GM23248 (cell line): ENCODE data around the gene UPF2. TPM values are rescaled to one million over a fixed set of nuclear protein-coding genes. Genes with fewer than 3 reads are reported as not detected.
A peak's percentile ranks its signal among the peaks of the same experiment; 100 is the strongest.

Experiments
- DNase-seq: peaks from one replicate; pipeline ENCODE4 v3.0.0-alpha.2; 2015
- H2AFZ ChIP-seq: fragments of 200-600 bp; sonication (generic); 2 replicates; pipeline ENCODE4 v1.6.1; 2016; ENCODE audit warnings: antibody characterized with exemption
- H3F3A ChIP-seq: fragments of 200-600 bp; sonication (generic); 2 replicates; pipeline ENCODE4 v1.6.1; 2016; ENCODE audit warnings: mild to moderate bottlenecking, antibody characterized with exemption, mixed run types; ENCODE audit not compliant: insufficient read depth
- H3K27ac ChIP-seq: fragments of 200-600 bp; sonication (generic); 2 replicates; pipeline ENCODE4 v1.5.1; 2016; ENCODE audit warnings: mild to moderate bottlenecking
- H3K27me3 ChIP-seq: fragments of 200-600 bp; sonication (generic); replicated peaks from 2 replicates; pipeline ENCODE4 v1.6.1; 2016; ENCODE audit warnings: mild to moderate bottlenecking; ENCODE audit not compliant: insufficient read depth
- H3K36me3 ChIP-seq: fragments of 200-600 bp; sonication (generic); 2 replicates; pipeline ENCODE4 v1.6.1; 2016; ENCODE audit warnings: low read depth, mild to moderate bottlenecking
- H3K4me1 ChIP-seq: fragments of 200-600 bp; sonication (generic); 2 replicates; pipeline ENCODE4 v1.6.1; 2016; ENCODE audit warnings: mild to moderate bottlenecking; ENCODE audit not compliant: insufficient read depth
- H3K4me2 ChIP-seq: fragments of 200-600 bp; sonication (generic); one replicate; pipeline ENCODE4 v1.6.1; 2016; ENCODE audit warnings: mild to moderate bottlenecking; ENCODE audit not compliant: unreplicated experiment
- H3K4me3 ChIP-seq: fragments of 200-600 bp; sonication (generic); 2 replicates; pipeline ENCODE4 v1.5.1; 2016; ENCODE audit warnings: mild to moderate bottlenecking
- H3K79me2 ChIP-seq: fragments of 200-600 bp; sonication (generic); 2 replicates; pipeline ENCODE4 v1.6.1; 2016; ENCODE audit warnings: mild to moderate bottlenecking; ENCODE audit not compliant: insufficient read depth
- H3K9ac ChIP-seq: fragments of 200-600 bp; sonication (generic); 2 replicates; pipeline ENCODE4 v1.6.1; 2016; ENCODE audit warnings: mild to moderate bottlenecking
- H3K9me2 ChIP-seq: fragments of 200-600 bp; sonication (generic); 2 replicates; pipeline ENCODE4 v1.6.1; 2016; ENCODE audit warnings: mixed run types, mild to moderate bottlenecking, moderate library complexity; ENCODE audit not compliant: insufficient read depth
- H3K9me3 ChIP-seq: fragments of 200-600 bp; sonication (generic); one replicate; pipeline ENCODE4 v1.6.1; 2017; ENCODE audit warnings: low read depth
- H4K20me1 ChIP-seq: fragments of 200-600 bp; sonication (generic); 2 replicates; pipeline ENCODE4 v1.6.0; 2016; ENCODE audit not compliant: insufficient read depth
- EZH2 ChIP-seq: fragments of 200-600 bp; sonication (generic); IDR thresholded peaks from 2 replicates; pipeline ENCODE4 v1.6.1; 2018; ENCODE audit warnings: antibody characterized with exemption, mild to moderate bottlenecking; ENCODE audit not compliant: insufficient read depth, poor library complexity, severe bottlenecking
- EZH2phosphoT487 ChIP-seq: fragments of 200-600 bp; sonication (generic); IDR thresholded peaks from 2 replicates; pipeline ENCODE4 v1.6.1; 2018; ENCODE audit warnings: antibody characterized with exemption, moderate library complexity, mild to moderate bottlenecking, low read depth; ENCODE audit not compliant: insufficient read depth
- WGBS, 2 experiments: methylation state at CpG; one replicate each; pipeline ENCODE4 v1.1.6; 2015 to 2017; ENCODE audit warnings: low lambda C conversion rate in 2 of 2, low coverage in 1 of 2; ENCODE audit errors: missing lambda C conversion rate in 2 of 2; 5-methylcytosine and 5-hydroxymethylcytosine counted together
- in situ Hi-C: fragments of 300-500 bp; cut with MboI; formaldehyde crosslinking; loops from 2 replicates; pipeline ENCODE4 v1.15.0; 2020
- polyA plus RNA-seq: library from polyadenylated mRNA; unstranded; fragments of >200 nt; fragmentation: Nextera tagmentation; extraction: Ambion mirVana; gene quantifications from 2 replicates; pipeline ENCODE4 v1.2.1, GENCODE V29; 2016
- total RNA-seq: library from RNA; depleted of rRNA; stranded (reverse); fragments of >200 nt; shearing (Covaris generic); gene quantifications from 2 replicates; pipeline ENCODE4 v1.2.3, GENCODE V29; 2014; rRNA removed

The UPF2 gene, protein sequence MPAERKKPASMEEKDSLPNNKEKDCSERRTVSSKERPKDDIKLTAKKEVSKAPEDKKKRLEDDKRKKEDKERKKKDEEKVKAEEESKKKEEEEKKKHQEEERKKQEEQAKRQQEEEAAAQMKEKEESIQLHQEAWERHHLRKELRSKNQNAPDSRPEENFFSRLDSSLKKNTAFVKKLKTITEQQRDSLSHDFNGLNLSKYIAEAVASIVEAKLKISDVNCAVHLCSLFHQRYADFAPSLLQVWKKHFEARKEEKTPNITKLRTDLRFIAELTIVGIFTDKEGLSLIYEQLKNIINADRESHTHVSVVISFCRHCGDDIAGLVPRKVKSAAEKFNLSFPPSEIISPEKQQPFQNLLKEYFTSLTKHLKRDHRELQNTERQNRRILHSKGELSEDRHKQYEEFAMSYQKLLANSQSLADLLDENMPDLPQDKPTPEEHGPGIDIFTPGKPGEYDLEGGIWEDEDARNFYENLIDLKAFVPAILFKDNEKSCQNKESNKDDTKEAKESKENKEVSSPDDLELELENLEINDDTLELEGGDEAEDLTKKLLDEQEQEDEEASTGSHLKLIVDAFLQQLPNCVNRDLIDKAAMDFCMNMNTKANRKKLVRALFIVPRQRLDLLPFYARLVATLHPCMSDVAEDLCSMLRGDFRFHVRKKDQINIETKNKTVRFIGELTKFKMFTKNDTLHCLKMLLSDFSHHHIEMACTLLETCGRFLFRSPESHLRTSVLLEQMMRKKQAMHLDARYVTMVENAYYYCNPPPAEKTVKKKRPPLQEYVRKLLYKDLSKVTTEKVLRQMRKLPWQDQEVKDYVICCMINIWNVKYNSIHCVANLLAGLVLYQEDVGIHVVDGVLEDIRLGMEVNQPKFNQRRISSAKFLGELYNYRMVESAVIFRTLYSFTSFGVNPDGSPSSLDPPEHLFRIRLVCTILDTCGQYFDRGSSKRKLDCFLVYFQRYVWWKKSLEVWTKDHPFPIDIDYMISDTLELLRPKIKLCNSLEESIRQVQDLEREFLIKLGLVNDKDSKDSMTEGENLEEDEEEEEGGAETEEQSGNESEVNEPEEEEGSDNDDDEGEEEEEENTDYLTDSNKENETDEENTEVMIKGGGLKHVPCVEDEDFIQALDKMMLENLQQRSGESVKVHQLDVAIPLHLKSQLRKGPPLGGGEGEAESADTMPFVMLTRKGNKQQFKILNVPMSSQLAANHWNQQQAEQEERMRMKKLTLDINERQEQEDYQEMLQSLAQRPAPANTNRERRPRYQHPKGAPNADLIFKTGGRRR
- total RNA-seq, result 10.2 and 14.1 TPM in 2 replicates
- polyA plus RNA-seq, result 12.7 and 13.4 TPM in 2 replicates

DNA sequence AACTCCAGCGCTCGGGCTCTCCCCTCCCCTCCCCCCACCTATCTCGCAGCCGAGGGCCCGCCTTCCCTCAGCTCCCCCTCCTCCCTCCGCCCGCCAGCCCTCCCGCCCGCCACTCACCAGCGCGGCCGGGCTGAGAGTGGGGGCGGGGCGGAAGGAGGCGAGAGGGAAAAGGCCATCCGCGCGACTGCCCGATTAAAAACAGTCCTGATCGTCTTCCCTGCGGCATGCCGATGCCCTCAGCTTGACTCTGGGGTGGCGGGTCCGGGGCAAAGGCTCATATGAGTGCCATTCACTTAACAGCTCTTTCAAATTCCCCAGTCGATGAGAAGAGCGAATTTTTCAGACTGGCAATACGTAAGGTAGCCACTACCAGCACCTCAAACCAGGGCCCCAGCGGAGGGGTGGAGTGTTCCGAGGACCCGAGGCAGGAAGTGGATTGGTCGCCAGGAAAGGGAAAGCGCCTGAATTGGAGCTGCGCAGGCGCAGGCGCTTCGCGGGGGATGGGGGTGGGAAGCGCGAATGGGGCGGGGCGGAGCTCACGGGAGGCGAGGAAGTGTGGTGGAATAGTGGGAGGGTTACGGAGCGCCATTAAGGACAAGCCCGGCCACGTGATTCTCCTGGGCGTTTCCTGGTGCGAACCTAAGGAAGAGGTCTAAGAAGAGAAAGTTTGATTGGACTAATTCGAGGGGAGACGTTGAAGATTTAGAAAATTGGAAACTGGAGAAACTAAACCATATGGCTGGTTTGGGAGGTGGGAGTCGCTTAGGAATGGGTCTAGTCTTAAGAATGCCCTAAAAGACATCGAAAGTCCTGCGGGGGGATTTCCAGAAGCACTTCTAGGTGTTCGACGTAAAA, at the start of gene UPF2:
UPF2 (minus strand) TSS at position 13 of the 855 bp plus-strand sequence. CDS start 7,386 bp downstream, outside the sequence.
- Histone ChIP-seq H3K4me1 (peaks cover 11% of the 10 kb centered on the region), H3K9ac (peak within 1 kb of the TSS; percentile 96), H4K20me1 (no peaks in the 10 kb centered on the region), H3K9me3 (no peaks in the 10 kb centered on the region), H3K36me3 (no peaks in the 10 kb centered on the region), H3K27ac (peak within 1 kb of the TSS; percentile 97), H3F3A (peaks cover 12% of the 10 kb centered on the region), H3K4me2 (peak within 1 kb of the TSS; percentile 98), H3K79me2 (peaks cover 45% of the 10 kb centered on the region), H3K27me3 (no peaks in the 10 kb centered on the region), H3K9me2 (no peaks in the 10 kb centered on the region), H2AFZ (peak within 1 kb of the TSS; percentile 98), H3K4me3 (peak within 1 kb of the TSS; percentile 86)
- TF ChIP-seq EZH2, result no peak
- TF ChIP-seq EZH2phosphoT487, result no peak
- DNase-seq, result peak; percentile 99
- WGBS, 2 experiments, result 5 to 11% methylated on average over 24 to 56 of the region's 56 CpGs
- in situ Hi-C loops, result no loop called here

DNA sequence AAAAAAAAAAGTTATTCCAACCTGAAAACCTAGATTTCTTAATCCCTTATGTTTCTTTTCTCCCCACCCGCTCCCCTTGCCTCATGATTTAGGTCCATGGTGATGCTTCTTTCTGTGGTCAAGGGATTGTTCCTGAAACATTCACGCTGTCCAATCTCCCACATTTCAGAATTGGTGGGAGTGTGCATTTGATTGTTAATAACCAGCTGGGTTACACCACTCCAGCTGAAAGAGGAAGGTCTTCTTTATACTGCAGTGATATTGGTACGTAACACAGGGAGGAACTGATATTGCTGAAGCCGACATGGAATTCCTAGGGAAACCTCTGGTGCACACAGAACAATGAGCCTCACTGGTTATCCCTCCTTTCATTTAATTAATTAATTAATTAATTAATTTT, 48.8 kb upstream of the UPF2 start:
- Histone ChIP-seq H2AFZ (no peak overlapping the region), H3K4me2 (no peak overlapping the region), H3K27ac (no peak overlapping the region), H3K36me3 (peaks cover 17% of the 10 kb centered on the region; the same call in 1 of the 2 replicates), H3K9ac (no peak overlapping the region), H3K27me3 (no peaks in the 10 kb centered on the region), H3K9me3 (no peaks in the 10 kb centered on the region), H3K4me1 (no peaks in the 10 kb centered on the region), H4K20me1 (no peaks in the 10 kb centered on the region), H3K79me2 (no peaks in the 10 kb centered on the region), H3F3A (no peaks in the 10 kb centered on the region), H3K9me2 (no peaks in the 10 kb centered on the region), H3K4me3 (no peak overlapping the region)
- in situ Hi-C loops, result no loop called here
- TF ChIP-seq EZH2phosphoT487 (no peak), EZH2 (no peak)
- DNase-seq, result no peak
- WGBS, 2 experiments, result 94 to 96% methylated on average over 4 of the region's 4 CpGs

DNA sequence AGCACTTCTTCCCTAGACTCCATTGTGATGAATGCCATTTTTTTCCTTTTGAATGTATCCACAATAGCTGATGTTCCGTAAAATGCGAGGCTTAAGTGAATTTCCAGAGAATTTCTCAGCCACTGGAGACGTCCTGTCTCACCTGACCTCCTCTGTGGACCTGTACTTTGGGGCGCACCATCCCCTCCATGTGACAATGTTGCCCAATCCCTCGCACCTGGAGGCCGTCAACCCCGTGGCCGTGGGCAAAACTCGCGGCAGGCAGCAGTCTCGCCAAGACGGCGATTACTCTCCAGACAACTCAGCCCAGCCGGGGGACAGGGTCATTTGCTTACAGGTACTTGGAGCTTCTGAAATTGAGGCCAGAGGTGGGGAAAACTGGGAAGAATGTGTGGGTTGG, 46.3 kb upstream of the UPF2 start:
- Histone ChIP-seq H2AFZ (no peak overlapping the region), H3K9me3 (no peaks in the 10 kb centered on the region), H3K79me2 (no peaks in the 10 kb centered on the region), H3K27ac (no peak overlapping the region), H3K9ac (no peak overlapping the region), H3K36me3 (peaks cover 4% of the 10 kb centered on the region; the same call in 1 of the 2 replicates), H4K20me1 (no peaks in the 10 kb centered on the region), H3K4me3 (no peak overlapping the region), H3K4me2 (no peak overlapping the region), H3K27me3 (no peaks in the 10 kb centered on the region), H3K4me1 (no peaks in the 10 kb centered on the region), H3K9me2 (no peaks in the 10 kb centered on the region), H3F3A (no peaks in the 10 kb centered on the region)
- TF ChIP-seq EZH2phosphoT487 (no peak), EZH2 (no peak)
- in situ Hi-C loops, result no loop called here
- 93 to 94% methylated on average over 14 of the region's 14 CpGs for WGBS, 2 experiments
- DNase-seq, result no peak
